K562 (cell line): Measurements from ENCODE around the gene NUAK1.

Source experiments
- BHLHE40 ChIP-seq: IDR thresholded peaks from 2 replicates; pipeline ENCODE4 v1.6.1; 2011; ENCODE audit warnings: low read length, improper control_type of control experiment
- HMG20A ChIP-seq: fragments of 450-650 bp; formaldehyde crosslinking; conservative IDR thresholded peaks from 2 replicates; pipeline ENCODE4 v1.4.0; 2020; ENCODE audit warnings: mild to moderate bottlenecking, mixed read lengths
- PHB ChIP-seq: fragments of 250-450 bp; sonication (Bioruptor Pico); IDR thresholded peaks from 2 replicates; pipeline ENCODE4 v1.5.0; 2021
- SMAD3 ChIP-seq: fragments of 450-650 bp; formaldehyde crosslinking; conservative IDR thresholded peaks from 2 replicates; pipeline ENCODE4 v1.4.0; 2020; ENCODE audit warnings: mild to moderate bottlenecking
- ZNF449 ChIP-seq: fragments of 250-450 bp; sonication (Bioruptor Pico); IDR thresholded peaks from 2 replicates; pipeline ENCODE4 v1.8.0; 2022; ENCODE audit warnings: moderate library complexity, mild to moderate bottlenecking, inconsistent platforms

GRCh38 chr12:106039242-106039641, 99.5 kb downstream of the NUAK1 start:
- TF ChIP-seq BHLHE40 (no peak), PHB (CRISPR knock-in tag) (no peak), HMG20A (CRISPR knock-in tag) (no peak), ZNF449 (CRISPR knock-in tag) (no peak), SMAD3 (no peak)
